Measurements from ENCODE around the gene LRRN4CL. TPM values are rescaled to one million over a fixed set of nuclear protein-coding genes. Genes with fewer than 3 reads are reported as not detected.

Gene LRRN4CL
- total and polyA plus RNA-seq, 2 donors (not counting 1 experiment from before 2014, with no cell fraction given), result 7.9 to 31.5 TPM

- DNase-seq (ENCODE audit: low read depth in 2 of 2), result no peak
- no peaks in the 10 kb centered on the region for H3K9me3 ChIP-seq (ENCODE audit: control insufficient read depth, insufficient read depth, low read depth, low read length)
- H3K4me1 ChIP-seq (ENCODE audit: control insufficient read depth, extremely low read depth, insufficient read depth, low read length), result peaks cover 12% of the 10 kb centered on the region
- no peak overlapping the region for H3K4me3 ChIP-seq (replicated peaks in 1 of 4; ENCODE audit: control extremely low read depth in 1 of 4, insufficient read depth in 1 of 4, low read depth in 3 of 4, low read length in 4 of 4)
- H3K9ac ChIP-seq (ENCODE audit: insufficient read depth, low read length), result no peak overlapping the region
- no peak overlapping the region for H2AFZ ChIP-seq (ENCODE audit: low read length)
- TF ChIP-seq, protein P1, sequence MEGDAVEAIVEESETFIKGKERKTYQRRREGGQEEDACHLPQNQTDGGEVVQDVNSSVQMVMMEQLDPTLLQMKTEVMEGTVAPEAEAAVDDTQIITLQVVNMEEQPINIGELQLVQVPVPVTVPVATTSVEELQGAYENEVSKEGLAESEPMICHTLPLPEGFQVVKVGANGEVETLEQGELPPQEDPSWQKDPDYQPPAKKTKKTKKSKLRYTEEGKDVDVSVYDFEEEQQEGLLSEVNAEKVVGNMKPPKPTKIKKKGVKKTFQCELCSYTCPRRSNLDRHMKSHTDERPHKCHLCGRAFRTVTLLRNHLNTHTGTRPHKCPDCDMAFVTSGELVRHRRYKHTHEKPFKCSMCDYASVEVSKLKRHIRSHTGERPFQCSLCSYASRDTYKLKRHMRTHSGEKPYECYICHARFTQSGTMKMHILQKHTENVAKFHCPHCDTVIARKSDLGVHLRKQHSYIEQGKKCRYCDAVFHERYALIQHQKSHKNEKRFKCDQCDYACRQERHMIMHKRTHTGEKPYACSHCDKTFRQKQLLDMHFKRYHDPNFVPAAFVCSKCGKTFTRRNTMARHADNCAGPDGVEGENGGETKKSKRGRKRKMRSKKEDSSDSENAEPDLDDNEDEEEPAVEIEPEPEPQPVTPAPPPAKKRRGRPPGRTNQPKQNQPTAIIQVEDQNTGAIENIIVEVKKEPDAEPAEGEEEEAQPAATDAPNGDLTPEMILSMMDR (conservative IDR thresholded peaks at IDR 0.05 in 1 of 2, IDR thresholded peaks at IDR 0.05 in 1 of 2; ENCODE audit: low read depth in 1 of 2, low read length in 2 of 2), result no peak
- TF ChIP-seq EZH2 (IDR thresholded peaks at IDR 0.05; ENCODE audit: low read length, missing control alignments), result no peak
- H3K27ac ChIP-seq (ENCODE audit: insufficient read depth, low read length), result no peak overlapping the region
- H3K36me3 ChIP-seq (ENCODE audit: control insufficient read depth, insufficient read depth, low read length), result peaks cover 26% of the 10 kb centered on the region
- H3K4me2 ChIP-seq (ENCODE audit: extremely low read depth, insufficient read depth, low read length), result no peak overlapping the region
- peaks cover 26% of the 10 kb centered on the region for H3K79me2 ChIP-seq (ENCODE audit: control insufficient read depth, insufficient read depth, low read length)
- no peaks in the 10 kb centered on the region for H3K27me3 ChIP-seq (ENCODE audit: control insufficient read depth, insufficient read depth, low read length)
- no peaks in the 10 kb centered on the region for H4K20me1 ChIP-seq (ENCODE audit: control insufficient read depth, extremely low read depth, insufficient read depth, low read length)
Observed at GRCh38 chr11:62713343-62713742, 24.0 kb upstream of the LRRN4CL start.

- TF ChIP-seq, protein P1 (conservative IDR thresholded peaks at IDR 0.05 in 1 of 2, IDR thresholded peaks at IDR 0.05 in 1 of 2; ENCODE audit: low read depth in 1 of 2, low read length in 2 of 2), result no peak
- no peak for TF ChIP-seq EZH2 (IDR thresholded peaks at IDR 0.05; ENCODE audit: low read length, missing control alignments)
- H4K20me1 ChIP-seq (ENCODE audit: control insufficient read depth, extremely low read depth, insufficient read depth, low read length), result no peaks in the 10 kb centered on the region
- no peak overlapping the region for H2AFZ ChIP-seq (ENCODE audit: low read length)
- peaks cover 23% of the 10 kb centered on the region for H3K79me2 ChIP-seq (ENCODE audit: control insufficient read depth, insufficient read depth, low read length)
- H3K4me3 ChIP-seq (replicated peaks in 1 of 4; ENCODE audit: control extremely low read depth in 1 of 4, insufficient read depth in 1 of 4, low read depth in 3 of 4, low read length in 4 of 4), result no peak overlapping the region
- H3K27me3 ChIP-seq (ENCODE audit: control insufficient read depth, insufficient read depth, low read length), result no peaks in the 10 kb centered on the region
- peaks cover 12% of the 10 kb centered on the region for H3K4me1 ChIP-seq (ENCODE audit: control insufficient read depth, extremely low read depth, insufficient read depth, low read length)
- no peak overlapping the region for H3K4me2 ChIP-seq (ENCODE audit: extremely low read depth, insufficient read depth, low read length)
- no peak overlapping the region for H3K27ac ChIP-seq (ENCODE audit: insufficient read depth, low read length)
- no peak for DNase-seq (ENCODE audit: low read depth in 2 of 2)
- H3K9ac ChIP-seq (ENCODE audit: insufficient read depth, low read length), result no peak overlapping the region
- peaks cover 26% of the 10 kb centered on the region for H3K36me3 ChIP-seq (ENCODE audit: control insufficient read depth, insufficient read depth, low read length)
- no peaks in the 10 kb centered on the region for H3K9me3 ChIP-seq (ENCODE audit: control insufficient read depth, insufficient read depth, low read depth, low read length)
Observed at GRCh38 chr11:62712861-62713260, 23.5 kb upstream of the LRRN4CL start.

DNA sequence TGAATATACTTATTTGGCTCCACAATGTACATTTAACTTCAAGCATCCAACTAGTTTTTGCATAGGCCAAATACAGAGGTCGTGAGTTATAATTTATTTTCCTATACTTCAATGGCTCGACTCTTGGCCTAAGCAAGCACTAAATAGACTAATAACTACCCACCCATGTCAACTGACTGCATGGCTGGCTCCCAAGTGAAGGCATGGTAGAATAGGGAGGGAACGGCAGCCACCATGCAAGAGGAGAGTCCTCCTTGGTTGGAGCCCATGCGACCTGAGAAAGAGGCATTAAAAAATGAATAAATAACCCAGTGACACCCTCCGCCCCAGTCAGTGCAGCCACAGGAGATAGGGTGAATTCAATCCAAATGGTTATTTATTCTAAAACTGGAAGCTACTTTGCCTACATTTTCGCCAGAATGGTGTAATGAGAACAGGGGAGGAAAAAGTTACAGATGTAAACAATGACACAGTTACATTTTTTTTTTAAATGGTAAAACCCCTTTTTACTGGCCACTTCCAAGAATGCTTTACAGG, 23.0 kb upstream of the LRRN4CL start:
- Histone ChIP-seq H2AFZ (ENCODE audit: low read length) (no peak overlapping the region), H3K4me1 (ENCODE audit: control insufficient read depth, extremely low read depth, insufficient read depth, low read length) (peaks cover 12% of the 10 kb centered on the region), H4K20me1 (ENCODE audit: control insufficient read depth, extremely low read depth, insufficient read depth, low read length) (no peaks in the 10 kb centered on the region), H3K79me2 (ENCODE audit: control insufficient read depth, insufficient read depth, low read length) (peaks cover 20% of the 10 kb centered on the region), H3K36me3 (ENCODE audit: control insufficient read depth, insufficient read depth, low read length) (peaks cover 27% of the 10 kb centered on the region), H3K27me3 (ENCODE audit: control insufficient read depth, insufficient read depth, low read length) (no peaks in the 10 kb centered on the region), H3K9me3 (ENCODE audit: control insufficient read depth, insufficient read depth, low read depth, low read length) (no peaks in the 10 kb centered on the region), H3K9ac (ENCODE audit: insufficient read depth, low read length) (no peak overlapping the region), H3K4me3 (replicated peaks in 1 of 4; ENCODE audit: control extremely low read depth in 1 of 4, insufficient read depth in 1 of 4, low read depth in 3 of 4, low read length in 4 of 4) (no peak overlapping the region), H3K27ac (ENCODE audit: insufficient read depth, low read length) (no peak overlapping the region), H3K4me2 (ENCODE audit: extremely low read depth, insufficient read depth, low read length) (no peak overlapping the region)
- no peak for DNase-seq (ENCODE audit: low read depth in 2 of 2)
- TF ChIP-seq EZH2 (IDR thresholded peaks at IDR 0.05; ENCODE audit: low read length, missing control alignments), result no peak
- TF ChIP-seq, protein P1 (conservative IDR thresholded peaks at IDR 0.05 in 1 of 2, IDR thresholded peaks at IDR 0.05 in 1 of 2; ENCODE audit: low read depth in 1 of 2, low read length in 2 of 2), result no peak
